Loucy (cell line): Measurements from ENCODE around the gene GHRL.

Source experiments
- H2AFZ ChIP-seq: fragments of 200-600 bp; sonication (generic); 2 replicates; pipeline ENCODE4 v1.6.0; 2016; ENCODE audit warnings: antibody characterized with exemption, mild to moderate bottlenecking, low read length, moderate library complexity
- H3F3A ChIP-seq: fragments of 200-600 bp; 2 replicates; pipeline ENCODE4 v1.6.0; 2016; ENCODE audit warnings: antibody characterized with exemption, low read depth, mild to moderate bottlenecking
- H3K27me3 ChIP-seq: fragments of 200-600 bp; sonication (generic); 2 replicates; pipeline ENCODE4 v1.6.1; 2014; ENCODE audit warnings: low read length, mild to moderate bottlenecking; ENCODE audit not compliant: insufficient read depth, poor library complexity, severe bottlenecking
- H3K36me3 ChIP-seq: fragments of 200-600 bp; sonication (generic); 2 replicates; pipeline ENCODE4 v1.6.1; 2016; ENCODE audit warnings: low read length; ENCODE audit not compliant: insufficient read depth
- H3K4me1 ChIP-seq: fragments of 200-600 bp; sonication (generic); 2 replicates; pipeline ENCODE4 v1.5.1; 2014; ENCODE audit warnings: low read length, mild to moderate bottlenecking; ENCODE audit not compliant: insufficient read depth, poor library complexity, severe bottlenecking
- H3K4me2 ChIP-seq: fragments of 200-600 bp; sonication (generic); 2 replicates; pipeline ENCODE4 v1.6.0; 2014; ENCODE audit warnings: antibody characterized with exemption, low read length, low read depth, mild to moderate bottlenecking; ENCODE audit not compliant: poor library complexity, severe bottlenecking
- H3K4me3 ChIP-seq: fragments of 200-600 bp; sonication (generic); 2 replicates; pipeline ENCODE4 v1.5.1; 2014; ENCODE audit warnings: low read length, mild to moderate bottlenecking, mixed read lengths; ENCODE audit not compliant: poor library complexity, severe bottlenecking
- H3K79me2 ChIP-seq: fragments of 200-600 bp; sonication (generic); 2 replicates; pipeline ENCODE4 v1.6.1; 2014; ENCODE audit warnings: low read length; ENCODE audit not compliant: insufficient read depth
- H3K9ac ChIP-seq: fragments of 200-600 bp; sonication (generic); 2 replicates; pipeline ENCODE4 v1.6.0; 2014; ENCODE audit warnings: mild to moderate bottlenecking, low read depth, low read length, moderate library complexity; ENCODE audit not compliant: poor library complexity, severe bottlenecking
- H3K9me2 ChIP-seq: fragments of 200-600 bp; sonication (generic); replicated peaks from 2 replicates; pipeline ENCODE4 v1.6.1; 2016; ENCODE audit warnings: low read depth, low read length, mixed read lengths
- H3K9me3 ChIP-seq: fragments of 200-600 bp; sonication (generic); 2 replicates; pipeline ENCODE4 v1.6.1; 2014; ENCODE audit warnings: mild to moderate bottlenecking, antibody characterized with exemption, low read length, low read depth; ENCODE audit not compliant: insufficient read depth
- H4K20me1 ChIP-seq: fragments of 200-600 bp; sonication (generic); 2 replicates; pipeline ENCODE4 v1.6.0; 2014; ENCODE audit warnings: antibody characterized with exemption, low read length, mild to moderate bottlenecking; ENCODE audit not compliant: insufficient read depth, poor library complexity, severe bottlenecking
- CTCF ChIP-seq: fragments of 200-600 bp; sonication (generic); conservative IDR thresholded peaks from 2 replicates; pipeline ENCODE4 v1.5.1; 2014; ENCODE audit warnings: mild to moderate bottlenecking, antibody characterized with exemption, low read length
- EZH2phosphoT487 ChIP-seq: fragments of 200-600 bp; IDR thresholded peaks from 2 replicates; pipeline ENCODE4 v1.6.1; 2018; ENCODE audit warnings: antibody characterized with exemption, mild to moderate bottlenecking, moderate library complexity, borderline replicate concordance

GHRL gene

GRCh38 chr3:10335871-10336622, 43.3 kb upstream of the GHRL start:
- Histone ChIP-seq H3K9ac (no peak overlapping the region), H3K79me2 (no peaks in the 10 kb centered on the region), H3K4me1 (peaks cover 15% of the 10 kb centered on the region), H2AFZ (no peak overlapping the region), H3K36me3 (no peaks in the 10 kb centered on the region), H3F3A (no peaks in the 10 kb centered on the region), H3K4me3 (no peak overlapping the region), H4K20me1 (no peaks in the 10 kb centered on the region), H3K9me2 (no peaks in the 10 kb centered on the region), H3K4me2 (no peak overlapping the region), H3K27me3 (no peaks in the 10 kb centered on the region), H3K9me3 (no peaks in the 10 kb centered on the region)
- no peak for TF ChIP-seq CTCF
- TF ChIP-seq EZH2phosphoT487, result no peak

GRCh38 chr3:10335190-10335738, 42.5 kb upstream of the GHRL start:
- Histone ChIP-seq H4K20me1 (no peaks in the 10 kb centered on the region), H3K27me3 (no peaks in the 10 kb centered on the region), H3K4me3 (no peak overlapping the region), H3F3A (no peaks in the 10 kb centered on the region), H2AFZ (no peak overlapping the region), H3K9me2 (no peaks in the 10 kb centered on the region), H3K79me2 (no peaks in the 10 kb centered on the region), H3K9me3 (no peaks in the 10 kb centered on the region), H3K9ac (no peak overlapping the region), H3K4me1 (peaks cover 15% of the 10 kb centered on the region), H3K4me2 (no peak overlapping the region), H3K36me3 (no peaks in the 10 kb centered on the region)
- TF ChIP-seq EZH2phosphoT487 (no peak), CTCF (no peak)

GRCh38 chr3:10334459-10334858, 41.7 kb upstream of the GHRL start:
- no peaks in the 10 kb centered on the region for H3K9me3 ChIP-seq

More at GRCh38 chr3:10334459-10334858, 41.7 kb upstream of the GHRL start:
- H3K9ac ChIP-seq, result no peak overlapping the region
- no peak overlapping the region for H2AFZ ChIP-seq
- no peaks in the 10 kb centered on the region for H4K20me1 ChIP-seq
- no peak overlapping the region for H3K4me3 ChIP-seq
- H3K36me3 ChIP-seq, result no peaks in the 10 kb centered on the region
- H3K79me2 ChIP-seq, result no peaks in the 10 kb centered on the region
- no peak overlapping the region for H3K4me2 ChIP-seq
- H3K9me2 ChIP-seq, result no peaks in the 10 kb centered on the region
- H3K4me1 ChIP-seq, result peaks cover 15% of the 10 kb centered on the region
- H3K27me3 ChIP-seq, result no peaks in the 10 kb centered on the region
- peak; percentile 40 for TF ChIP-seq CTCF
- no peak for TF ChIP-seq EZH2phosphoT487
- no peaks in the 10 kb centered on the region for H3F3A ChIP-seq
